Activated T-cell treated with anti-CD3 and anti-CD28 coated beads for 24 hours (primary cell): ENCODE data around the gene KRT76.

Experiments used
- DNase-seq: peaks from one replicate; pipeline ENCODE4 v3.0.0-alpha.2; 2020; ENCODE audit warnings: low read depth

The KRT76 gene

DNA sequence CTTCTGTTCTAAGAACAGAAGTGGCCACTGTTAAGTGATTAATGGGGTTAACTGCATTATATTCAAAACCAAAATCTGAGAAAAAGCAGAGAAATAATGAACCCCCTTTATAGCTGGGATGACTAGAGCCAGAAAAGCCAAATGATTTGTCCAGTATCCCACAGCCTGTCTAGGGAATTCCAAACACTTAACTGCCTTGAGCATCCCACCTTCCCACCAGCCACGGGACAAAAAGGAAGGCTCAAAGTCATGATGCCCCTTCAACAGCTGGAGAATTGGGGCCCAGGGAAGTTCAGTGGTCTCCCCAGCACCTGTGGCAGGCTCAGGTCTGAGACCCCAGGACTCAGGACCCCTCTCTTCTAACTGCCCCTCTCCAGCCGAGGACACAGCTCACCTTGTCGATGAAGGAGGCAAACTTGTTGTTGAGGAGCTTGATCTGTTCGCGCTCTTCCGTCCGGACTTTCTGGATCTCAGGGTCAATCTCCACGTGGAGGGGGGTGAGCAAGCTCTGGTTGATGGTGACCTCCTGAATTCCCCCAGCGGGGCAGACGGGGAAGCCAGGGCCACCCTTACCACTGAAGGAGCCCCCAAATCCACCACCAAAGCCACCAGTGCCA is 36.2 kb upstream of the KRT76 start:
- DNase-seq: no peak

DNA sequence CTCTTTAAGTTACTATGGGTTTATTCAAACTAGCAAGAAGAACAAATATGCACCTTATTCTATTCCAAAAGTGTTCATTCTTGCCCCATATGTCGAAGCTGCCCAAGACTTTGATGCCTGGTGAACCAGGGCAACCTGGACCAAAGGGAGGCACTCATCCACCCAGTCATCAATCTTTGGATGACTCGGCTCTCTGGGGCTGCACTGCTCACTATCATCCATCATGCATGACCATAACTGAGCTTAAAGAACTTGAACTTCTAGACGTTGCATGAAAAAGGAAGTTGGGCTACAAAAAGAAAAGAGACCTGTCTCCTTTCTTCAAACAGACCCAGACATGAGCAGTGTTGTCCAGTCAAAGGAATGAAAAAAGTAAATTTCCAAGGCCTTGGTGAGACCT is 35.6 kb upstream of the KRT76 start:
- DNase-seq: no peak

DNA sequence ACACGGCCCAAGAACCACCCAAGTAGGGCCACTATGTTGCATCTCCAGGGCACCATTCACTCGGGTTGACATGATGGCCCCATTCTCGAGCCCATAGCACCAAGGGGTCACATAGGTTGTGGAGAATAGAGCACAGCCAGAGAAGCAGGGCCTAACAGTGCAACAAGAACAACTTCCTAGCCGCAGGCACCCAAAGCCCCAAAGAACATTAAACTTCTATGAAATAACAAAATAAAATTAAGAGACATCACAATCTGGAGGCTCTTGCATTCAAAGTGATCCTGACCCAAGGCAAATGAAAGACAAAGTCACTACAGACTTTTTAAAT is 34.9 kb upstream of the KRT76 start:
- no peak for DNase-seq

DNA sequence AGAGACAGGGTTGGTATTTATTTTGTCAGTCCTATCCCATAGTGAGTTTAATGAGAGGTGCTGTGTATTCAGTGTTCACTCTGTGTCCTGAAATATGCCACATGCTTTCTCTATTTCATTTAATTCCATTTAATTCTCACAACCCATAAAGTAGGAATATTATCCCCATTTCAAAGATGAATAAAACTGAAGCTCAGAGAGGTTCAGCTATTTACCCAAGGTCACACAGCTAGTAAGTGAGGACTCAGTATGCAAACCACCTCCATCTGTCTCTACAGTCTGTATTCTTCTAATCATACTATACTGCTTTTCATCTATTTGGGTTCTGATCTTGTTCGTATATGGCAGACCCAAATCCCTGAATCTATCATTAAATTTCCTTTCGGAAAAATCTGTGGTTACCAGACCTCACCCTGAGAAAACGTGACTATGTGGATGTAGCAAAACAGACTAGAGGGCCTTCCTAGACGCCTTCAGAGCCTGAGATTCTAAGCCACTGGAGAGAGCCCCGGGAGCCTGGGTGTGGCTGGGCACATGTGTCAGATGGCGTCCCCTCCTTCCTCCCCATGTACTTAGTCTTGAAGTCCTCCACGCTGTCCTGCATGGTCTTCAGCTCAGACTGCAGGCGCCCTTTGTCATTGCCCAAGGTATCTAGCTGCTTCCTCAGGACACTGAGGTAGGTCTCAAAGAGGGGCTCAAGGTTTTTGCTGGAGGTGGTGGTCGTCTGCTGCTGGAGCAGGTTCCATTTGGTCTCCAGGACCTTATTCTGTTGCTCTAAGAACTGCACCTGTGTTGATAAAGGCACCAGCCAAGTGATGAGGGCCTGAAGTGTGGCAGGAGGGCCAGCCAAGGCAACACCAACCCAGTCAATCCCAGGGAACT is 34.3 kb upstream of the KRT76 start:
- DNase-seq: no peak

DNA sequence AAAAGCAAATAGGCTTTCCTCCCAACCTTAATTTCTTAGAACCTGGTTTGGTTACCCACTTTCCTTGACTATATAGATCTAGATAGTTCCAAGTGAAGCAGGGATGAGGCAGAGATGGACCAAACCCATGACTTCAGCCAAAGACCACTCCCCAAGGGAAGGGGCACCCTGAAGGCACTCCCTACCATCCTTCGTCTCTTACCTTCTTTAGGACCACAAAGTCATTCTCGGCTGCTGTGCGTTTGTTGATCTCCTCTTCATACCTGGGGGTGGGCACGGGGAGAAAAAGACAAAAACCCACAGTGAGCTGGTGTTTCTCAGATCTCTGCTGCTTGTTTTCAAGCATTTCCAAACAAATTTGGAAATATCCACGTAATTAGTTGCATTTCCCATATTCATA is 33.4 kb upstream of the KRT76 start:
- DNase-seq: no peak

DNA sequence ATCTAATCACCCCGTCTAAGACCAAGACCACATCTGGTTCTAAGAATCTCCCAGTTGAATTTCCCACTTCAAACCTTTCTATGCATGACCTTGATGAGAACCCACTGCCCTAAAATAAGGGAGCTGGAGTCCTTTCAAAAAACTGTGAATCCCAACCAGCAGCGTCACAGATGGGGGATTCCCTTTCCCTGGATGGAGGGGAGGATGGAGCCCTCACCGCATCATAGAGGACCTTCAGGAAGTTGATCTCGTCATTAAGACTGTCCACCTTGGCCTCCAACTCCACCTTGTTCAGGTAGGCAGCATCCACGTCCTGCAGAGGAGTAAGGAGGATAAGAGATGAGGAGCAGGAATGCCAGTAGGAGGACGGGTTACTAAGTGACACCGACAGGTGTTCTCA is 32.0 kb upstream of the KRT76 start:
- DNase-seq: no peak

DNA sequence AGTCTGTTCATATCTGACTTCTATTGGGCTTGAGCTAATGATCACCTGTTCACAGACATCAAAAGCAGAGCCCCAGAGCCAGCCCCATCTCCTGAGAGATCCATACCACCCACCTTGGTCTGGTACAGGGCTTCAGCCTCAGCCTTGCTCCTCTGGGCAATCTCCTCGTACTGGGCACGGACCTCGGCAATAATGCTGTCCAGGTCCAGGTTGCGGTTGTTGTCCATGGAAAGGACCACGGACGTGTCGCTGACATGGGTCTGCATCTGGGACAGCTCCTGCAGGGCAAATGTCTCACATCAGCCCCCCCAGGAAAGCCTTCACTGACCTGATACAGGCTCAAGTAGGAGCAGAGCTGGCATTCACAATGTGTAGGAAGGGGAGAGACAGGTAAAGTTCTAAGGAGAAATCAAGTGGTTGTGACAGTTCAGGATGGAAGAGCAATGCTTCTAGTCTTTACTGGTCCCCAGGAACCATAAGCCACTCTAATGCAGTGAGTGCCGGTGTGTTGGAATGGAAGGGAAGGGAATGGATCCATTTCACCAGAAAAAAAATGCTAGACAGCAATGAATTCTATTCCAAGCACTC is 31.5 kb upstream of the KRT76 start:
- no peak for DNase-seq

DNA sequence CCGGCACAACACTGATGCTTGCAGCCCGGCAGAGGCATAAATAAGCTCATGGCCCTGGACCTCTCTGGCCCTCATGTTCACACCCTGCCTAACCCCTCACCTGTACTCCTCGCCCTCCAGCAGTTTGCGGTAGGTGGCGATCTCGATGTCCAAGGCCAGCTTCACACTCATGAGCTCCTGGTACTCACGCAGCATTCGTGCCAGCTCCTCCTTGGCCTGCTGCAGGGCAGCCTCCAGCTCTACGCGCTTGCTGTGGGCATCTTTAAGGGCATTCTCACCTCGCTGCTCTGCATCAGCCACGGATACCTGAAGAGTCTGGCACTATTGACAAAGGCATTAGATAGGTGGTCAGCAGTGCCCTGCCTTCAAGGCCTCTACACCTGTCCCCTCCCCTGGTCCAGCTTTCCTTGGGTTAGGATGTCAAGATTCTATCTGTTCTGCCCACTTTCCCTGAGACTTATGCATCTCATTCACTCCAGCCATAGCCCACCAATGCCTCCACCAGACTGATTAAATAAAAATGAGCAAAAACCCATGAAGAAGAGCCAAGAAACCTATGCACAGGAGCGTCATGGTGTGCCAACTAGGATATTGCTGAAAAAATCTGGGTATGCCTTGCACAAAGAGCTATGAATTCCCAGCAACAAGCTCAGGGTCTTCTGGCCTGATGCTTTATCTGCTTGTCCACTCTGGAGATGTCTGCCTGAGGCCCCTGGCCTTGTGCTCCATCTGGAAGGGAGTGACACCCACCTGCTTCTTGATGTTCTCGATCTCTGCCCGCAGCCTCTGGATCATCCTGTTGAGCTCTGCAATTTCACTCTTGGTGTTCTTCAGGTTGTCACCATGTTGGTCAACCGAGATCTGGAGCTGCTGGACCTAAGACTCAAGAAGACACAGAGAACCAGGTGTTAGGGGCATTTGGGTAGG is 30.7 kb upstream of the KRT76 start:
- DNase-seq: no peak

DNA sequence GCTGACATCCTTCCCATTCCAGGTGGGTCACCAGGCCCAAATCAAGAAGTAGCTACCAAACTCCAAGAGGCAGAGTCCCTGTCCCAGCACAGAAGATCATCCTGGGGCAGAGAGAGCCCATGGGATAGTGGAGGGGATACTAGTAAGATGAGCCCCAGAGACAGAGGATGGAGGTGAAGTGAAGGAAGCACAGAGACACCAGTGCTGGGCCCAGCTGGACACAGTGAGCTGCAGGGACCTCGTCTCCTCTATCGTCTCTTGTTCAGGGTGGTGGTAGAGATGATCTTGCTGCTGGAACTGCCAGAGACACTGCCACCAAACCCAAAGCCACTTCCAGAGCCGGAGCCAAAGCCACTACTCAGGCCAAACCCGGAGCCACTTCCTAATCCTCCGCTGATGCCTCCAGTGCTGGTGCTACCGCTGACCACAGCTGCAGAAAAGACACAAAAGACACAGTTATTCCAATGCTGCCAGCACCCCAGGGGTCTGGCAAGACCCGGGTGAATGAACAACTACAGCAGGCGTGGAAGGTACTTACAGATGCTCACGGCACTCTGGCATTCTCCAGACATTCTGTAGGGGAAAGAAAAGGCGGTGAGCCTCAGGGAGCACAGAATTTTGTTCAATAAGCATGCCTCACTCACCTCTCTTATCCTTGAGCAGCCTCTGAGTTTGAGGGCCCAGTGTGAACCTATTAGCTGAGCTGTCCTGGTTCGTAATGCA is 29.8 kb upstream of the KRT76 start:
- no peak for DNase-seq

DNA sequence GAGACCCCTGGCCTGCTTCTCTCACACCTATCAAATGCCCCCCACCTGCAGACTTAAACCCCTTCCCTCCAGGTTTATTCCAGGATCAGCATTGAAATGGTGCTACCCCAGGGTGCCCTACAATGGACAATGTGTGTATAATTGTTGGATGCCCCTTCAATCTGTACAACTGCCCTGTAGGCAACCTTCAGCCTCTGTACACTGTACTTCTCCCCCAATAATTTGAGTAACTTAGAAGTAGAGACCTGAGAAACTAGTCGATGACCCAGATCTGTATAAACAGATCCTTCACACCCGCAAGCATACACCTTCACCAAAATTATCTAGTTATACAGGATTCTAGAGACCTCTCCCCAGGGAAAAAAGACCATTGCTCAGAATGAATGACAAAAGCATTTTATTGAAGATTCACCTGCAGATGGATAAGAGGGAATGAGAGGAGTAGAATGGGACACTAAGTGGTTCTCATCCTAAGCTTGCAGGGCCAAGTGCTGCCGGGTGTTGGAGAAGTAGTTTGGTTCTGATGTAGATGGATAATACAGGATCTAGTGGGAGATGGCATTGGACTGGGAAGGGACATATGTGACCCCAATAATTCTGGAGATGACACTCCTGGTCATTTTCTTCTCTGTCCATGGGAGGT is 29.1 kb upstream of the KRT76 start:
- no peak for DNase-seq

DNA sequence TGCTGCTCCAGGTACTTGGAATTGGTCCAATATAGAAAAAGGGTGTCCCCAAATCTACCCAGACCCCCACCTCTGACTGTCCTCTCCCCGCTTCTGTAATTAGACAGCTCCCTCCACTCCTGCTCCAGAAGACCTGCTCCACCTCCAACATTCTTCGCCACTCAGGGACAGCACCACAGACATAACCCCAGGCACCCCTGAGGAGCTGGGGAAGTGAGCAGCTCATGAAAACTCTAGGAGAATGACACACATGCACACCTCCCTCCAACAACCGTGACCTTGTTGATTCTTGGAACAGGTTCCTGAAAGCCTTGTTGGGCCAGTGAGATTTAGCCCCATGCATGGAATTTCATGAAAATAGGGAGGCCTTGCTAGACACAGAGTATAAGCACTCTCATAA is 28.6 kb upstream of the KRT76 start:
- DNase-seq: no peak

DNA sequence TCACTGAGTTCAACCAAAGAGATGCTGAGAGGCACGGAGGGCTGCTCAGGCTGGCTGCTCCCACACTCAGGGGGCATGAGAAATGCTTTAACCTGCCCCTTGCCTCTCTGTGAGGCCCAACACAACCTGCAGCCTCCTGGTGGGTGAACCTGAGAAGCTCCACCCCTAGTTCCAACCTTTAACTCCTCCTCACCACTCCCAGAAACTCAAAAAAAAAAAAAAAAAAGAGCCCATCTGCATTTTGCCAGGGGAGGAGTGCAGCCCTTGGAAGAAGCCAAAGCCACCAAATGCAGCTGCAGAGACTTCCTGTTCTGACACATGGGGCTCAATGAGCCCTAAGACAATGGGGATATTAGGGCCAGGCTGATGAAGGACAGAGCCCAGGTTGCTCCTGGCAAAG is 27.9 kb upstream of the KRT76 start:
- no peak for DNase-seq

DNA sequence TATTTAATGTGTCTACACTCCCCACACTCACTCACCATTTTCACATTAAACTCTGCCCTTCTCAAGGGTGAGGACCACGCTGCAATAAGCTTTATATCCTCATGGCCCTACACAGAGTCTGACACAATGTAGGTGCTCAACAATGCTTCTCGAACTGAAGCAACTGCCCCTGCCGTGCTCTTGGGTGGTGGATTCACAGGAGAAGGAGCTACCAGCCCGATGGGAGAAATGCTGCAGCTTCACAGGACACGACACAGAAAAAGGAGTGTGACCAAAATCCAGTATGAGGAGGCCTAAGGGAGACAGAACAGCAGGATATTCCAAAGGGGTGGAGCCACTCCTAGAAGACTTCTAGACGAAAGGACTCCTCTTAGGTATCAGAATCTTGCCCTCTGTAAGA is 25.3 kb upstream of the KRT76 start:
- DNase-seq: no peak

DNA sequence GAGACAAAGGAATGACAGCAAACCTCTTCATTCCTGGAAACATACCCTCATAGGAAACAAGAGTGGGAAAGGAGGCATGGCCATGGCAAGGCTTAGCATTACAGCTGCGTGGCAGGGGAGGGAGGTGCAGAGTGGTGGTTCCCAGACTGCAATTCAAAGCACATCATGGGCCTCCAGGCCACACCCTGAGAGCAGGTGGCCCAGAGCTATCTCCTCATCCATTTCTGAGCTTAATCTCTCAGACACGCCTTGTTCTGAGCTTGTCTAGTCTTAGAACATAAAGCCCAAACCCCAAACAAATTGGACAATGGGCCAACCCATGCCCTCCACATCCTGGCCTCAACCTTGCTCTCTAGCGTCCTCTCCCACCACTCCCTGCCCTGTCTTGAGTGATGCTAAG is 24.6 kb upstream of the KRT76 start:
- DNase-seq: no peak

DNA sequence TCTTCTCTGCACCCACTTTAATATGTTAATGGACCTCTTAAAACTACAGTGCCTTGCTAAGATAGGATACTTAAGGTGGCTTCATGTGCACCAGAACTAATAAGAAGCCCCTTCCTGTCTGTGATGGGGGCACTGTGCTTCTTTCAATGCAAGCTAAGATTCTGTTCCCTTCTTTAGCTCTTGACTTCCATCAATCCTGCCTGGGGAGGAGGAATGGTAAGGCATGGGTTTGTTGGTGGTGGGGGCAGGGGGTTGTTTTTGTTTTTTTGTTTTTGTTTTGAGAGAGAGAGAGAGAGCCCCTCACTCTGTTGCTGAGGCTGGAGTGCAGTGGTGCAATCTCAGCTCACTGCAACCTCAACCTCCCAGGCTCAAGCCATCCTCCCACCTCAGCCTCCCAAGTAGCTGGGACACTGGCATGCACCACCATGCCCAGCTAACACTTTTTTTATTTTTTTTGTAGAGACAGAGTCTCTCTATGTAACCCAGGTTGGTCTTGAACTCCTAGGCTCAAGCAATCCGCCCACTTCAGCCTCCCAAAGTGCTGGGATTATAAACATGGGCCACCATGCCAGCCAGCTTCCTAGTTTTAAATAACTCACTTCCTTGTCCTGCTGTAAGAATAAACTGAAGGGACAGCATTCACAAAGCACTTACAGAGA is 23.2 kb upstream of the KRT76 start:
- no peak for DNase-seq

DNA sequence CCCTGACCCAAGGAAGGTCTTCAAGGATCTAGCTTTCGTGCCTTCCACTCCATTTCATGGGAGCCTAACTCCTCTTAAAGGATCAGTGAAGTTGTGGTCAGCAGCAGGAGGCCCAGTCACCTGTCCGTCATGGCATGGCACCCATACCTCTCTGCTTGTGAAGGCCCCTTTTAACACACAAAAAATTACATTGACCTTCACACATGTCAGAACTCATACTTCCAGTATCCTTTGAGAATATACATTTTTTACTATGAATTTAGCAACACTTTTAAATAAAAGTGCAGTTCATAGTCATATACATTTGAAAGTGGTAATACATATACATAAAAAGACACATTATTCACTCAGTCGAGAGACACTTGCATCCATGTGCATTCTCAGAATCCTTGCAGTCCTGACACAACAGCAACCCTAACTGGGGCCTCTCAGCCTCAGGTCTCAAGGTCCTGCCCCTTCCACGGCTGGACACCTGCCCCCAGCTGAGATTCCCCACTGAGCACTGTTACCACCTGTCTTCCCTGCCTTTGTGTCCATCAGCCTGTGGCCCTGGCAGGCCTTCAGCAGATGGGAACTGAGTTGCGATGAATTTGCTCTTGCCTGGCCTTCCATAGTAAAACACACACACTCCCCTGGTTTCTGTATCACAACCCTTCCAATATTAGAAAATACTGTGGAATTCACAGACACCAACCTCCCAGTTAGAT is 22.5 kb upstream of the KRT76 start:
- no peak for DNase-seq

DNA sequence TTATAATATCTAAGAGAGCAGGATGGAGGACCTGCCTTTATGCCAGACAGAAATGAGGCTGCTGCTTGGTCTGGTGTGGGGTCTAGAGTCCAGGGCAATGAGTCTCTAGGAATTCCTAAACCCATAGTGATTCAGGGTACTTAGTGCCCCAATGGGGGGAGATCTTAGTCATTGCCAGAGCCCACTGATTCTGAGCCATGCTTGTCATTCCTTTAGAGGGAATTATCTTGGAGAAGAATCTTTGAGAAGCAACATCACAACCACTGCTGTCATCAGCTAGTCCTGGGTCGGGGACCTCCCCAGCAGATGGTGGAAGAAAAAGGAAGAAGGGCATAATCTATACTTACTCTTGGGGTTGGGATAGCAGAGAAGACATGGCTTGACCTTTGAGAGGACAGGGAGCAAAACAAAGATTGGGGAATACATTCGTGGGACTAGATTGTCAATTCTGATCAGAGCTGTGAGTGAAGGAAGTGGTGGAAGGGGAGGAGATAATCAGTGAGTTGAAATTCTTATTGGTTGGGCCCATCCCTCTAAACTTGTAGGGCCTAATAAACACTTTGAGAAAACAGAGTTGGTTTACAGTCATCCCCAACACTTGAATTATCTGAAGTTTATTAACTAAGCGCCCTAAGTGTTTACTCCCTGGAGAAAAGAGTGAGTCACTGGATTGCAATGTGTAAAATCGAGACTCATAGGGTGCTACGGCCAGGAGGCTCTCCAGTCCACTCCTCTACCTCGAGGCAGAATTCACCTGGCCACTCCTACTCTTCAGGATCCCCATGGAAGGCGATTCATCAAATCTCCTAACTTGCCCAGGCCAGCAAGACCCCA is 21.7 kb upstream of the KRT76 start:
- no peak for DNase-seq

DNA sequence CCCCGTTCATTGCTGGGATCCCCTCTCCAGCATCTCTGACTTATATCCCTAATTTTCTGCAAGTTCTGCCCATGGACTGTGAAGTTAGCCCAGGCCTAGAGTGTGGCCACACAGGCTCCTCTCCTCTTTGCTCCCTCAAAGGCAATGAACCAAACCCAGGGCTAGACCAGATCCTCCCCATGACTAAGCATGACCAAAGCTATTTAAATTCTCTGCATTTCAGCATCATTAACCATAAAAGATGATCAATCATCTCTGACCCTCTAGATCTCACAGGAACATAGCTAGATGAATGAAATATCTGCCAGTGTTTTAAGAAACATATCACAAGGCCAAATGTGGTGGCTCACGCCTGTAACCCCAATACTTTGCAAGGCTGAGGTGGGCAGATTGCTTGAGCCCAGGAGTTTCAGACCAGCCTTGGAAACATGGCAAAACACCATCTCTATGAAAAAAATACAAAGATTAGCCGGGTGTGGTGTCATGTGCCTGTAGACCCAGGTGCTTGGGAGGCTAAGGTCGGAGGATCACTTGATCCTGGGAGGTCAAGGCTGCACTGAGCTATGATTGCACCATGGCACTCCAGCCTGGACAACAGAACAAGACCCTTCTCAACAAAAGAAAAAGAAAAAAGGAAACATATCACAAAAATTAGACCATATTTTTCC is 21.0 kb upstream of the KRT76 start:
- DNase-seq: no peak

DNA sequence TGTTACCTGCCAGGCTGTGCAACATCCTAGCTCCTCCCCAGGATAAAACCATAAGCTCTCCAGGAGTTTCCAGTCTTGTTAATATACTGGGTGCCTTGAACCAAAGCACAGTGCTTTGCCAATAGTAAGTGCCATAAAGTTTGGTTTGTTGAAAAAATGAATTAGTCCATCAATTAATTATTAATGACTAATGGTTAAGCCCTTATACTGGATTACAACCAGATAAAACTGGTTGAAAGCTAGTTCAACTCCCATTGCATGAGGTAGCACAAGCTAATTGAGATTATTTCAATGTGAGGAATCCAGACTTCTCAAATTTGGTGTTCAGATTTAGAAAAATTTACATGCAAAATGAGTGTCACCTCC is 20.4 kb upstream of the KRT76 start:
- no peak for DNase-seq
